Fibroblast of upper back skin (primary cell): ENCODE measurements around the gene NCKAP5.

ENCODE experiments used
- DNase-seq: peaks from one replicate; pipeline ENCODE4 v3.0.0-alpha.2; 2013

NCKAP5 gene

GRCh38 chr2:133193544-133194361, 374.5 kb downstream of the NCKAP5 start:
- no peak for DNase-seq

GRCh38 chr2:133192028-133192427, 376.2 kb downstream of the NCKAP5 start:
- no peak for DNase-seq

- peak; percentile 27 for DNase-seq
These were observed 391.1 kb downstream of the NCKAP5 start for GRCh38 chr2:133177196-133177595.

- no peak for DNase-seq
These were observed 392.3 kb downstream of the NCKAP5 start for GRCh38 chr2:133175926-133176325.

- DNase-seq = no peak
These were observed 395.0 kb downstream of the NCKAP5 start for GRCh38 chr2:133173224-133173623.

GRCh38 chr2:133171393-133172004, 396.8 kb downstream of the NCKAP5 start:
- DNase-seq = peak; percentile 72

GRCh38 chr2:133169274-133169912, 398.9 kb downstream of the NCKAP5 start:
- DNase-seq = no peak

- peak; percentile 31 for DNase-seq
These were observed 400.3 kb downstream of the NCKAP5 start for GRCh38 chr2:133167990-133168389.

- no peak for DNase-seq
These were observed 401.0 kb downstream of the NCKAP5 start for GRCh38 chr2:133167223-133167622.

- DNase-seq = peak; percentile 50
These were observed 402.2 kb downstream of the NCKAP5 start for GRCh38 chr2:133166031-133166430.

- DNase-seq = no peak
These were observed 405.2 kb downstream of the NCKAP5 start for GRCh38 chr2:133163111-133163510.

- DNase-seq = no peak
These were observed 409.8 kb downstream of the NCKAP5 start for GRCh38 chr2:133158442-133158841.

GRCh38 chr2:133158024-133158423, 410.2 kb downstream of the NCKAP5 start:
- no peak for DNase-seq

- DNase-seq = no peak
These were observed 411.1 kb downstream of the NCKAP5 start for GRCh38 chr2:133157141-133157540.

GRCh38 chr2:133152801-133153200, 415.5 kb downstream of the NCKAP5 start:
- no peak for DNase-seq

GRCh38 chr2:133148187-133148586, 420.1 kb downstream of the NCKAP5 start:
- no peak for DNase-seq

GRCh38 chr2:133146893-133147292, 421.4 kb downstream of the NCKAP5 start:
- peak; percentile 21 for DNase-seq

GRCh38 chr2:133143645-133144044, 424.6 kb downstream of the NCKAP5 start:
- no peak for DNase-seq

- no peak for DNase-seq
These were observed 426.2 kb downstream of the NCKAP5 start for GRCh38 chr2:133142087-133142486.

- no peak for DNase-seq
These were observed 427.6 kb downstream of the NCKAP5 start for GRCh38 chr2:133140620-133141019.

- no peak for DNase-seq
These were observed 428.3 kb downstream of the NCKAP5 start for GRCh38 chr2:133139847-133140533.

- DNase-seq = no peak
These were observed 429.6 kb downstream of the NCKAP5 start for GRCh38 chr2:133138693-133139092.

GRCh38 chr2:133135035-133135654, 433.1 kb downstream of the NCKAP5 start:
- no peak for DNase-seq
